GM12875 (cell line): ENCODE data around the gene SC5D.

Experiments used
- H3K4me3 ChIP-seq: one replicate; pipeline ENCODE4 v1.5.1; 2011; ENCODE audit warnings: low read depth, low read length, control low read depth
- CTCF ChIP-seq: IDR thresholded peaks from 2 replicates; pipeline ENCODE4 v1.5.1; 2011; ENCODE audit warnings: low read depth, mild to moderate bottlenecking, control low read depth, inconsistent platforms, low read length, moderate library complexity, borderline replicate concordance; ENCODE audit not compliant: insufficient read depth

Gene SC5D

GRCh38 chr11:121337078-121337477 lies 44.5 kb downstream of the SC5D start:
- TF ChIP-seq CTCF, result no peak
- H3K4me3 ChIP-seq, result no peak overlapping the region

GRCh38 chr11:121337740-121338272 lies 45.2 kb downstream of the SC5D start:
- no peak for TF ChIP-seq CTCF
- no peak overlapping the region for H3K4me3 ChIP-seq

GRCh38 chr11:121338536-121338935 lies 46.0 kb downstream of the SC5D start:
- TF ChIP-seq CTCF, result no peak
- no peak overlapping the region for H3K4me3 ChIP-seq

GRCh38 chr11:121340032-121340580 lies 47.5 kb downstream of the SC5D start:
- no peak for TF ChIP-seq CTCF
- no peak overlapping the region for H3K4me3 ChIP-seq

- no peak for TF ChIP-seq CTCF
- H3K4me3 ChIP-seq, result no peak overlapping the region
Observed at GRCh38 chr11:121341609-121342008, 49.0 kb downstream of the SC5D start.

- TF ChIP-seq CTCF, result no peak
- no peak overlapping the region for H3K4me3 ChIP-seq
Observed at GRCh38 chr11:121344824-121345223, 52.3 kb downstream of the SC5D start.

- no peak overlapping the region for H3K4me3 ChIP-seq
Observed at GRCh38 chr11:121347094-121347493, 54.5 kb downstream of the SC5D start.

More at GRCh38 chr11:121347094-121347493, 54.5 kb downstream of the SC5D start:
- no peak for TF ChIP-seq CTCF
